Natural killer cell (primary cell): ENCODE data around the gene ZFHX3. TPM values are rescaled to one million over a fixed set of nuclear protein-coding genes. Genes with fewer than 3 reads are reported as not detected.

Experiments
- ATAC-seq, 3 donors: fragments of 150-1000 bp in 2 of 3; fragments of 200-7000 bp in 1 of 3; cut with Tn5 transposase; 1 replicate in 1 of 3; 2 replicates in 2 of 3; pipeline ENCODE4 v1.10.0; 2021; ENCODE audit warnings: mild to moderate bottlenecking in 2 of 3, moderate library complexity in 2 of 3
- DNase-seq, 2 donors: peaks; one replicate each; pipeline versions ENCODE4 v3.0.0 to v3.0.0-alpha.2; 2013 to 2021; ENCODE audit warnings: mixed read lengths in 1 of 2
- H3K27ac ChIP-seq: one replicate; pipeline ENCODE4 v1.5.1; 2013; ENCODE audit warnings: mild to moderate bottlenecking, low read length
- H3K27me3 ChIP-seq: one replicate; pipeline ENCODE4 v1.6.1; 2013; ENCODE audit warnings: low read length; ENCODE audit not compliant: control insufficient read depth, insufficient read depth
- H3K36me3 ChIP-seq: one replicate; pipeline ENCODE4 v1.6.1; 2013; ENCODE audit warnings: low read length; ENCODE audit not compliant: control insufficient read depth, insufficient read depth
- H3K4me1 ChIP-seq: one replicate; pipeline ENCODE4 v1.6.1; 2013; ENCODE audit warnings: low read length; ENCODE audit not compliant: control insufficient read depth, insufficient read depth
- H3K4me3 ChIP-seq: one replicate; pipeline ENCODE4 v1.5.1; 2013; ENCODE audit warnings: low read length
- H3K9me3 ChIP-seq: one replicate; pipeline ENCODE4 v1.6.1; 2013; ENCODE audit warnings: low read length; ENCODE audit not compliant: control insufficient read depth, insufficient read depth
- H3K27ac Mint-ChIP-seq, 2 donors: one replicate each; pipeline ENCODE4 v1.8.0; 2022; ENCODE audit warnings: mild to moderate bottlenecking in 2 of 2, mixed read lengths in 2 of 2, moderate library complexity in 1 of 2
- H3K27me3 Mint-ChIP-seq, 2 donors: one replicate each; pipeline ENCODE4 v1.8.0; 2022; ENCODE audit warnings: low read depth in 2 of 2, mixed read lengths in 2 of 2
- H3K36me3 Mint-ChIP-seq: one replicate; pipeline ENCODE4 v1.8.0; 2022; ENCODE audit warnings: mixed read lengths
- H3K4me1 Mint-ChIP-seq, 2 donors: one replicate each; pipeline ENCODE4 v1.8.0; 2022; ENCODE audit warnings: mixed read lengths in 2 of 2
- H3K4me3 Mint-ChIP-seq: one replicate; pipeline ENCODE4 v1.8.0; 2022; ENCODE audit warnings: mild to moderate bottlenecking, moderate library complexity, mixed read lengths
- H3K9me3 Mint-ChIP-seq, 2 donors: one replicate each; pipeline ENCODE4 v1.8.0; 2022; ENCODE audit warnings: mixed read lengths in 2 of 2
- whole genome bisulfite sequencing: methylation state at CpG from one replicate; pipeline ENCODE4 v1.1.7; 2013; ENCODE audit warnings: missing lambda C conversion rate; ENCODE audit not compliant: insufficient coverage; 5-methylcytosine and 5-hydroxymethylcytosine counted together
- intact Hi-C: fragments of 100-400 bp; cut with micrococcal nuclease; formaldehyde crosslinking; loops from one replicate; pipeline ENCODE4 v1.14.2; 2022
- total RNA-seq, 4 donors: library from RNA; stranded (reverse); fragments of 120-200 nt in 1 of 4; gene quantifications; one replicate each; pipeline versions ENCODE4 v1.2.3 to v1.2.4, GENCODE V29; 2013 to 2022
- TF ChIP-seq, protein P1 (sequence below): fragments of 200-600 bp; IDR thresholded peaks from one replicate; pipeline ENCODE4 v1.8.0; 2022; ENCODE audit warnings: antibody characterized with exemption

Gene ZFHX3
- total RNA-seq, 3 donors from 2014 or later (not counting 1 experiment from before 2014, with no cell fraction given): 5.8 to 7.8 (median 7.5) TPM

DNA sequence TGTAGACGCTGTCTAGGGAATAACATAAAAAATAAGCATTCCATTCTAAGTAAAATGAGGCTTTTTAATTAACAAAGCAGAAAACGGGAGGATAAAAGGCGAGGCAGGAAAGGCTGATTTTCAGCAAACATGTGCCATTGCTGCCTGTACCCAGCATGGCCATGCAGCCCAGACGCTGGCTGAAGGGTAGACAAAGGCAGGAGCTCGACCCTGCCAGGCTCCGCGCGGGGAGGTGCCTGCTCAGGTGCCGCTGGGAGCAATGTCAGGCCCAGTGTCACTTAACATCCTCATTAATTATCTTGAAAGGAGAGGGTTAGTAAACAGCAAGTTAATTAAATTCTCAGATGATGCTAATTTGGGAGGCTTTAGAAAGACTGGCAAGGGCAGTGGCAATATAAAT lies 136.0 kb downstream of the ZFHX3 start:
- Histone ChIP-seq H3K27me3 (no peaks in the 10 kb centered on the region), H3K9me3 (no peaks in the 10 kb centered on the region), H3K36me3 (no peaks in the 10 kb centered on the region), H3K27ac (no peak overlapping the region), H3K4me3 (no peak overlapping the region), H3K4me1 (no peaks in the 10 kb centered on the region)
- no peak for ATAC-seq
- TF ChIP-seq, protein P1, sequence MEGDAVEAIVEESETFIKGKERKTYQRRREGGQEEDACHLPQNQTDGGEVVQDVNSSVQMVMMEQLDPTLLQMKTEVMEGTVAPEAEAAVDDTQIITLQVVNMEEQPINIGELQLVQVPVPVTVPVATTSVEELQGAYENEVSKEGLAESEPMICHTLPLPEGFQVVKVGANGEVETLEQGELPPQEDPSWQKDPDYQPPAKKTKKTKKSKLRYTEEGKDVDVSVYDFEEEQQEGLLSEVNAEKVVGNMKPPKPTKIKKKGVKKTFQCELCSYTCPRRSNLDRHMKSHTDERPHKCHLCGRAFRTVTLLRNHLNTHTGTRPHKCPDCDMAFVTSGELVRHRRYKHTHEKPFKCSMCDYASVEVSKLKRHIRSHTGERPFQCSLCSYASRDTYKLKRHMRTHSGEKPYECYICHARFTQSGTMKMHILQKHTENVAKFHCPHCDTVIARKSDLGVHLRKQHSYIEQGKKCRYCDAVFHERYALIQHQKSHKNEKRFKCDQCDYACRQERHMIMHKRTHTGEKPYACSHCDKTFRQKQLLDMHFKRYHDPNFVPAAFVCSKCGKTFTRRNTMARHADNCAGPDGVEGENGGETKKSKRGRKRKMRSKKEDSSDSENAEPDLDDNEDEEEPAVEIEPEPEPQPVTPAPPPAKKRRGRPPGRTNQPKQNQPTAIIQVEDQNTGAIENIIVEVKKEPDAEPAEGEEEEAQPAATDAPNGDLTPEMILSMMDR: no peak
- intact Hi-C loops: no loop called here
- H3K4me3 Mint-ChIP-seq: no peak overlapping the region
- no peak for DNase-seq
- no peaks in the 10 kb centered on the region for H3K36me3 Mint-ChIP-seq
- H3K27me3 Mint-ChIP-seq: no peaks in the 10 kb centered on the region
- 97% methylated on average over 8 of the region's 9 CpGs for WGBS
- H3K9me3 Mint-ChIP-seq: no peaks in the 10 kb centered on the region
- no peaks in the 10 kb centered on the region for H3K4me1 Mint-ChIP-seq
- no peak overlapping the region for H3K27ac Mint-ChIP-seq

DNA sequence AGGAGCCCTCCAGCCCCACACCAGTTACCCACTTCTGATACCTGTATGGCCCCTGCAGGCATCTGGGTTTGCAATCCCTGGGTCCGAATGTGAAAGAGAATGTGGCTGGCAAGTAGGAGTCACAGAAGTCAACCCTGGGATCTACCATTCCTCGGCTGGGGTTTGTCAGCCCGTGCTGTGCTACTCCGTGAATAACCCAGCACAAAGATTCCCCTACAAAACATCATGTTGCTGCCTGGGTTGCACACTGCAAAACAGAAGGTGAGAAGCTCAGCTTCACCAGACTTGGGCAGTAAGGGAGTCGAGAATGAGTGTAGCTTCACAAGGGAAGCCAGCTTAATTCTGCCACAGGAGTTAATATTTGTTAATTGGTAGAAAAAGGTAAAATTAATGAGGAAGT lies 137.1 kb downstream of the ZFHX3 start:
- Histone ChIP-seq H3K36me3 (no peaks in the 10 kb centered on the region), H3K4me1 (no peaks in the 10 kb centered on the region), H3K27me3 (no peaks in the 10 kb centered on the region), H3K27ac (no peak overlapping the region), H3K4me3 (no peak overlapping the region), H3K9me3 (no peaks in the 10 kb centered on the region)
- 91% methylated on average over 5 of the region's 5 CpGs for WGBS
- Mint-ChIP-seq H3K27ac (no peak overlapping the region), H3K4me3 (no peak overlapping the region), H3K4me1 (no peaks in the 10 kb centered on the region), H3K27me3 (no peaks in the 10 kb centered on the region), H3K36me3 (no peaks in the 10 kb centered on the region), H3K9me3 (no peaks in the 10 kb centered on the region)
- DNase-seq: no peak
- intact Hi-C loops: no loop called here
- TF ChIP-seq, protein P1: no peak
- ATAC-seq: no peak

DNA sequence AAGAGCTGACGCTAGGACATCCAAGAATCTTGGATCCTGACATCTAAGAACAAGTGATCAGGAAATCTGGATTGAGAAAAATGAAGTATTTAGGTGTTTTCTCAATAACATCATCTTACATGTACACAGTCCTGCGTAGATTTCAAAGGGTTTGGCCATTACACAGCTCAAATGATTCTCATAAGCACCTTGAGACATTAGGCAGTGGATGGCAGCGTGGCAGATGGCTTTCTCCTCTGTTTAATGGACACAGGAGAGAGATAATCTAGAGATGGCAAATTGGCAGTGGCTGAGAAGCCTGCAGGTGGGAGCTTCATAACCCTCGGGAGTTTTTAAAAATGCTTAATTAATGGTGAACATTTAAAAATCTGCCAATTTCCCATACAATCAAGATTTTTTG lies 137.5 kb downstream of the ZFHX3 start:
- H3K27ac ChIP-seq: no peak overlapping the region
- Mint-ChIP-seq H3K4me3 (no peak overlapping the region), H3K27ac (no peak overlapping the region), H3K4me1 (no peaks in the 10 kb centered on the region), H3K27me3 (no peaks in the 10 kb centered on the region), H3K36me3 (no peaks in the 10 kb centered on the region), H3K9me3 (no peaks in the 10 kb centered on the region)
- H3K9me3 ChIP-seq: no peaks in the 10 kb centered on the region
- TF ChIP-seq, protein P1: no peak
- DNase-seq (no peak), ATAC-seq (no peak)
- 92% methylated on average over 3 of the region's 4 CpGs for WGBS
- no peaks in the 10 kb centered on the region for H3K36me3 ChIP-seq
- intact Hi-C loops: no loop called here
- no peak overlapping the region for H3K4me3 ChIP-seq
- H3K4me1 ChIP-seq: no peaks in the 10 kb centered on the region
- no peaks in the 10 kb centered on the region for H3K27me3 ChIP-seq

DNA sequence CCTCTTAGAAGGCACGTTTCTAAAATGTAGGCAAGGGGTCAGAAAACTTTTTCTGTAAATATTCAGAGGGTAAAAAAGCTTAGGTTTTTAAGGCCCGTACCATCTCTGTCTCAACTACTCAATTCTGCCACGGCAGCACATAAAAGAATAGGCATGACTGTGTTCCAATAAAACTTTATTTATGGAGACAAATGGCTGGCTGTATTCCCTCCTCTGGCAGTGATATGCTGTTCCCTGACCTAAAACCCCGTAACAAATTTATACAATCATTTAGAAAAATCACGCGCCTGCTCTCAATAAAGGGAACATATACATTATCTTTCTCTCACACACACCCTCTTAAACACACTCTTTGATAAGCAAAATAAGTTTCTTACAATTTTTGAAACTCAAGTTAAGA lies 138.7 kb downstream of the ZFHX3 start:
- no peak overlapping the region for H3K27ac Mint-ChIP-seq
- no peak for ATAC-seq

More for the DNA sequence above, 138.7 kb downstream of the ZFHX3 start:
- Mint-ChIP-seq H3K27me3 (no peaks in the 10 kb centered on the region), H3K4me1 (no peaks in the 10 kb centered on the region), H3K9me3 (no peaks in the 10 kb centered on the region), H3K36me3 (no peaks in the 10 kb centered on the region), H3K4me3 (no peak overlapping the region)
- DNase-seq: no peak
- Histone ChIP-seq H3K27me3 (no peaks in the 10 kb centered on the region), H3K27ac (no peak overlapping the region), H3K9me3 (no peaks in the 10 kb centered on the region), H3K4me3 (no peak overlapping the region), H3K4me1 (no peaks in the 10 kb centered on the region), H3K36me3 (no peaks in the 10 kb centered on the region)
- 91% methylated on average over 6 of the region's 6 CpGs for WGBS
- intact Hi-C loops: no loop called here
- TF ChIP-seq, protein P1: no peak
